Activated gamma-delta T cell (primary cell): ENCODE data around the gene NCAPD2.
"Not testable (repeated sequence)": the region's sequence is repeated elsewhere in the genome, so short reads cannot be mapped to it uniquely, and the experiment has no call there.

Source experiments
- DNase-seq: peaks from one replicate; lab custom pipeline; 2025; lab: John Stamatoyannopoulos, UW

NCAPD2 gene

DNA sequence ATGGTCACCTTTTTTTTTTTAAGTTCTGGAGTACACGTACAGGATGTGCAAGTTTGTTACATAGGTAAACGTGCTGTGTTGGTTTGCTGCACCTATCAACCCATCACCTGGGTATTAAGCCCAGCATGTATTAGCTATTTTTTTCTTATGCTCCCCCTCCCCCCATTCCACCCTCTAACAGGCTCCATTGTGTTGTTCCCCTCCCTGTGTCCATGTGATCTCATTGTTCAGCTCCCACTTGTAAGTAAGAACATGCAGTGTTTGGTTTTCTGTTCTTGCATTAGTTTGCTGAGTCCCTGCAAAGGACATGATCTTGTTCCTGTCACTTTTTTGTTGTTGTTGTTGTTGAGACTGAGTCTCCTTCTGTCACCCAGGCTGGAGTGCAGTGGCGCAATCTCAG lies 3.4 kb downstream of the NCAPD2 start:
- not testable (repeated sequence) for DNase-seq

- no peak for DNase-seq
These were observed 6.6 kb downstream of the NCAPD2 start for GRCh38 chr12:6500466-6500865.

GRCh38 chr12:6507102-6507998 lies 13.4 kb downstream of the NCAPD2 start:
- no peak for DNase-seq

- no peak for DNase-seq
These were observed 14.2 kb downstream of the NCAPD2 start for GRCh38 chr12:6508087-6508486.

DNA sequence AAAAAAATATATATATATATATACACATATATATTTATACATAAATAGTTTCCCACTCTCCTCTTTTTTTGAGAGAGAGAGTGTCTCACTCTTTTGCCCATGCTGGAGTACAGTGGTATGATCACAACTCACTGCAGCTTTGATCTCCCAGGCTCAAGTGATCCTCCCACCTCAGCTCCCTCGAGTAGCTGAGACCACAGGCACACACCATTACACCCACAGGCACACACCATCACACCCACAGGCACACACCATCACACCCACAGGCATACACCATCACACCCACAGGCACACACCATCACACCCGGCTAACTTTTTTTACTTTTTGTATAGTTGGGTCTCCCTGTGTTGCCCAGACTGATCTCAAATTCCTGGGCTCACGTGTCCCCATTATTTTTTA lies 26.3 kb downstream of the NCAPD2 start:
- no peak for DNase-seq

DNA sequence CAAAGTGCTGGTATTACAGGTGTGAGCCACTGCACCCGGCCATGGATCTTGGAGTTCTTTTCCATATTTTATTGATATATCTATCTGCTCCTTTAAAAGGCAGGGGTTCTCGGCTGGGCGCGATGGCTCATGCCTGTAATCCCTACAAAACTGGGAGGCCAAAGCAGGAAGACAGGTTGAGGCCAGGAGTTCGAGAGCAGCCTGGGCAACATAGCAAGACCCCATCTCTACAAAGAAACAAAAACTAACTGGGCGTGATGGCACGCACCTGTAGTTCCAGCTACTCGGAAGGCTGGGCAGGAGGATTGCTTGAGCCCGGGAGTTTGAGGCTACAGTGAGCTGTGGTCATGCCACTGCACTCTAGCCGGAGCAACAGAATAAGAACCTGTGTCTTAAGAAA lies 28.3 kb downstream of the NCAPD2 start:
- DNase-seq = no peak

- DNase-seq = no peak
These were observed 29.8 kb downstream of the NCAPD2 start for GRCh38 chr12:6523708-6524107.

DNA sequence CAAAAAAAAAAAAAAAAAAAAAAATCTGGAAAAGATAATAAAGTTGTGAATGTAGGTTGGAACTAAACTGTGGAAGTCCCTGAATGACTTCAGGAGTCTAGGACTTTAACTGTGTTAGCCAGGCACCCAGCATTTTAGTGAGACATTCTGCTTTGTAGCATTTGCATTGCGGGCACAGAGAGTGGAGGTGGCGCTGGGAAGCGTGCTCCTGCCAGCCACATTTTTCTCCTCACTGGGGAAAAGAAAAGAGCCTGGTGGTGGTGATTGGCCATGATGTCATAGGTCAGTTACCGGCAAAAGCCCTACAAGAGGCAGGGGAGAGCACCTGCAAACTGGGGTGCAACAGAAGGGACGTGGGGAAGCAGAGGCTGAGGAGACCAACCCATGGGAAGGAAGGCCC lies 30.7 kb downstream of the NCAPD2 start:
- no peak for DNase-seq

DNA sequence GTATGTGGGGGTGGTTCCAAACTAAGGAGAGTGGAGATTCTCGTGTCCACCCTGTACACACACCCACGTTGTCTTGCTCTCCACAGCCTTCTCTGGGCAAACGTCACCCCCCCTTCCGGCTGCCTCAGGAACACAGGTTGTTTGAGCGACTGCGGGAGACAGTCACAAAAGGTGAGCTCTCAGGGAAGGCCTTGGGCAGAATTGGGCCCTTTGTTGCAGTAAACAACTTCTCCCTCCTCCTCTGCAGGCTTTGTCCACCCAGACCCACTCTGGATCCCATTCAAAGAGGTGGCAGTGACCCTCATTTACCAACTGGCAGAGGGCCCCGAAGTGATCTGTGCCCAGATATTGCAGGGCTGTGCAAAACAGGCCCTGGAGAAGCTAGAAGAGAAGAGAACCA lies 32.3 kb downstream of the NCAPD2 start:
- no peak for DNase-seq

- DNase-seq = no peak
These were observed 33.0 kb downstream of the NCAPD2 start for GRCh38 chr12:6526766-6527525.

DNA sequence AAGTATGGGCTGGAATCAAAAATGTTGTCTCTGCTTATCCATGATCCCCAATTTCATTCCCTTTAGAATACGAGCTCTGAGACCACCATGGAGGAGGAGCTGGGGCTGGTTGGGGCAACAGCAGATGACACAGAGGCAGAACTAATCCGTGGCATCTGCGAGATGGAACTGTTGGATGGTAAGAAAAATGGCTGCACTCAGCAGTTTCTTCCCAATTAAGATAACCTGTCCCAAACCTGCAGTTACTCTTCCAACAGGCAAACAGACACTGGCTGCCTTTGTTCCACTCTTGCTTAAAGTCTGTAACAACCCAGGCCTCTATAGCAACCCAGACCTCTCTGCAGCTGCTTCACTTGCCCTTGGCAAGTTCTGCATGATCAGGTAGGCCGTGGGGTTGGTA lies 33.8 kb downstream of the NCAPD2 start:
- DNase-seq = no peak

DNA sequence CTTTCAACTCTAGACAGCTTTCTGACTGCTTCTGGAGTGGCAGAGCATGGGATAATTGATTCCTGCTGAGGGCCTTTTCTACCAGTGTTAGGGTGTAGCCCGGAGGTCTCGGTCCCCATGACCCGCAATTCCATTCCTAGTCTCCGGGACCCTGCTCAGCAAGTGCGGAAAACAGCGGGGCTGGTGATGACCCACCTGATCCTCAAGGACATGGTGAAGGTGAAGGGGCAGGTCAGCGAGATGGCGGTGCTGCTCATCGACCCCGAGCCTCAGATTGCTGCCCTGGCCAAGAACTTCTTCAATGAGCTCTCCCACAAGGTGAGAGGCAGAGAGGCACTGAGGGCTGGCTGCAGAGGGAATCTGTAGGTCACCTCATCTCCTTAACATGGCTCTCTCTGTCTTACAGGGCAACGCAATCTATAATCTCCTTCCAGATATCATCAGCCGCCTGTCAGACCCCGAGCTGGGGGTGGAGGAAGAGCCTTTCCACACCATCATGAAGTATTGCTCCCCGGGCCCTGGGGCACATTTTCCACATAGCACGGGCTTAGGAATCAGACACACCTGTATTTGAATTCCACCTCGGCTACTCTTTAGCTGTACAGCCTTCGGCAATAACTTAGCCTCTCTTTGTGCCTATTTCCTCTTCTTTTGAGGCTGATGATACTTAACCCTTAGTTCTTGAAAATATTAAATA lies 34.8 kb downstream of the NCAPD2 start:
- DNase-seq = no peak

GRCh38 chr12:6529291-6529737 lies 35.4 kb downstream of the NCAPD2 start:
- no peak for DNase-seq

- DNase-seq = no peak
These were observed 36.8 kb downstream of the NCAPD2 start for GRCh38 chr12:6530576-6531260.

GRCh38 chr12:6532051-6532926 lies 38.4 kb downstream of the NCAPD2 start:
- DNase-seq = peak; percentile 31

DNA sequence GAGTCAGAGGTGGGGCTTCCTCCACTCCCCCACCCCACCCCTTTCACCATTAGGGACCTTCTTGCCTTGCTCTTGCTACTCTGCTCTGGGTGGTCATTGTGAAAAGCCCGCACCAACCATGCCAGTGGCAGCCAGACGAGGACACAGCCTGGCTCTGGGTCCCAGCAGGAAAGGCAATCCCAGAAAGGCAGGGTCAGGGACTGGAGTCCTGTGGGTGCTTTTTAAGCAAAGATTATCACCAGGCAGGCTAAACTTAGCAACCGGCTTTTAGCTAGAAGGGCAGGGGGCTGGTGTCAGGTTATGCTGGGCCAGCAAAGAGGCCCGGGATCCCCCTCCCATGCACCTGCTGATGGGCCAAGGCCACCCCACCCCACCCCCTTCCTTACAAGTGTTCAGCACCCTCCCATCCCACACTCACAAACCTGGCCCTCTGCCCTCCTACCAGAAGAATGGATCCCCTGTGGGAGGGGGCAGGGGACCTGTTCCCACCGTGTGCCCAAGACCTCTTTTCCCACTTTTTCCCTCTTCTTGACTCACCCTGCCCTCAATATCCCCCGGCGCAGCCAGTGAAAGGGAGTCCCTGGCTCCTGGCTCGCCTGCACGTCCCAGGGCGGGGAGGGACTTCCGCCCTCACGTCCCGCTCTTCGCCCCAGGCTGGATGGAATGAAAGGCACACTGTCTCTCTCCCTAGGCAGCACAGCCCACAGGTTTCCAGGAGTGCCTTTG lies 39.2 kb downstream of the NCAPD2 start:
- DNase-seq = no peak

DNA sequence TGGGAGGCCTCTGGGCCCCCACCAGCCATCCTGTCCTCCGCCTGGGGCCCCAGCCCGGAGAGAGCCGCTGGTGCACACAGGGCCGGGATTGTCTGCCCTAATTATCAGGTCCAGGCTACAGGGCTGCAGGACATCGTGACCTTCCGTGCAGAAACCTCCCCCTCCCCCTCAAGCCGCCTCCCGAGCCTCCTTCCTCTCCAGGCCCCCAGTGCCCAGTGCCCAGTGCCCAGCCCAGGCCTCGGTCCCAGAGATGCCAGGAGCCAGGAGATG lies 39.7 kb downstream of the NCAPD2 start:
- DNase-seq = no peak

GRCh38 chr12:6533923-6534694 lies 40.2 kb downstream of the NCAPD2 start, which contains the start of gene GAPDH:
Gene GAPDH (plus strand): TSS chr12:6534517. CDS start chr12:6534833, 316 bp downstream.
- peak; percentile 76 for DNase-seq

GRCh38 chr12:6534695-6534944 lies 40.7 kb downstream of the NCAPD2 start:
- DNase-seq = no peak
